Activated CD4-positive, alpha-beta T cell treated with anti-CD3 and anti-CD28 coated beads for 24 hours (primary cell): Measurements from ENCODE around the gene PTH2.
"Not testable (repeated sequence)": the region's sequence is repeated elsewhere in the genome, so short reads cannot be mapped to it uniquely, and the experiment has no call there.

Experiments used
- DNase-seq, 2 donors: peaks; one replicate each; pipeline ENCODE4 v3.0.0-alpha.2; 2020; ENCODE audit warnings: low read depth in 2 of 2

The PTH2 gene

DNA sequence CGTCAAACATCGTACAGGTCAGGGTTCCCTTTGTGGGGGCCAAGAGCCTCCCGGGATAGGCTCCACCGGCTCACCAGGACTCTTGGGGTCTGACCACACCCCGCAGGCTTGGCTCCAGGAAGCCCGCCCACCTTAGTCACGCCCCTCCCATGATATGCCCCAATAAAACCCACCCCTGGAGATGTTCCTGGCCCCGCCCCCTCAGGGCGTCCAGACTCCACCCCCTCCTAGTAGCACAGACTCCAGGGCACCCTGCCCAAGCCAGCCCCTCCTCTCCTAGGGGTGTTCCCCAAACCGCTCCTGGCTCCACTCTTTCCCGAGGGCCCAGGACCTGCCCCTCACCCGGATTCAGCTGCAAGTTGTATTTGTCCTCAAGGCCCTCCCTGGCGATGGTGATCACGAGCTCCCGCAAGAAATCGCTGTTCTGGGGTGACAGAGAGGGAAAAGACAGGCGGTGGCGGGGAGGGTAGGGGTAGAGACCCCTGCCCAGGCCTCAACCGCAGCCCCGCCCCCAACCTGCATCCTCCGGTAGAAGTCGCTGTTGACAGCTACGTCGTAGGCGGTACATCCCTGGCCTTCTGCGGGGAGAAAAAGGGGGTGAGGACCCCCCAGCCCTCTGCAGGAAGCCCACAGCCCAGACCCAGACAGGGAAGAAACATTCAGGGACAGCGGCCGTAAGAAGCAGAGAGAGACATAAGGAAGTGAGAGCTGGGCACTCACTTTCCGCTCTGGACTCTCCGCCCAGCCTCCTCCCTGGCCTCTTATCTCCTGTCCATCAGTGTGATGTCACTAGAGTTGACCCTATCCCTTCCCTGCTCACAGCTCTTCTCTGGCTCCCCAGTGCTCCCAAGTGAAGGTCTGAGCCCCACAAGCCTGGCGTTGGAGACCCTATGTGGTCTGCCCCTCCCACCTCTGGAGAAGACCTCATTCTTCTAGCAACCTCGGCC lies 24.5 kb upstream of the PTH2 start:
- DNase-seq = no peak

GRCh38 chr19:49445997-49446396 lies 22.8 kb upstream of the PTH2 start:
- no peak for DNase-seq

GRCh38 chr19:49444100-49444700 lies 21.0 kb upstream of the PTH2 start:
- DNase-seq = not testable (repeated sequence)

GRCh38 chr19:49443366-49444099 lies 20.3 kb upstream of the PTH2 start:
- peak; percentile 91 to 93 for DNase-seq

DNA sequence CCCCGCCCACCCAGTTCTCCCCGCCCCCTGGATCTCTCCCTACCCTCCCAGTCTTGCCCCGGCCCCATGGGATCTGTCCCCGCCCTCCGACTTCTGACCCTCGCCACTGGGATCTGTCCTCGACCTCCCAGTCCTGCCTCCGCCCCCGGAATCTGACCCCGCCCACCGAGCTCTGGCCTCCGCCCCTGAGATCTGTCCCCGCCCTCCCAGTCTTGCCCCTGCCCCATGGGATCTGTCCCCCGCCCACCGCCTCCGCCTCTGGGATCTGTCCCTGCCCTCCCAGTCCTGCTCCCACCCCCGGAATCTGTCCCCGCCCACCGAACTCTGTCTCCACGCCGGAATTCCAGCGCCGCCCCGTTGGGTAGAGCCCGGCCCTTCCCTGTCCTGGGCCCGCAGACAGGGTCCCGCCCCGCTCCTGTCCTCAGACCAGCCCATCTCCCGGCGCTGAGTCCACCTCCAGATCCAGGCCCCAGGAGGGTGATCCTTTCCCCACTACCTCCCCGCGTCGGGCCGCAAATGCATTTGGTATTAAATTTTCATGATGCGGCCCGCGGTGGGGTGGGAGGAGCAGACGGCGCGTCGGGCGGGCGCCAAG lies 19.6 kb upstream of the PTH2 start:
- DNase-seq = no peak

GRCh38 chr19:49442354-49442753 lies 19.1 kb upstream of the PTH2 start:
- DNase-seq = no peak

- no peak for DNase-seq
Observed at GRCh38 chr19:49441960-49442350, 18.7 kb upstream of the PTH2 start.

- no peak for DNase-seq
Observed at GRCh38 chr19:49441210-49441959, 18.1 kb upstream of the PTH2 start, which contains the start of gene SLC17A7. TSS of gene SLC17A7 (minus strand) at chr19:49441527. CDS start at chr19:49441379, 148 bp downstream.

DNA sequence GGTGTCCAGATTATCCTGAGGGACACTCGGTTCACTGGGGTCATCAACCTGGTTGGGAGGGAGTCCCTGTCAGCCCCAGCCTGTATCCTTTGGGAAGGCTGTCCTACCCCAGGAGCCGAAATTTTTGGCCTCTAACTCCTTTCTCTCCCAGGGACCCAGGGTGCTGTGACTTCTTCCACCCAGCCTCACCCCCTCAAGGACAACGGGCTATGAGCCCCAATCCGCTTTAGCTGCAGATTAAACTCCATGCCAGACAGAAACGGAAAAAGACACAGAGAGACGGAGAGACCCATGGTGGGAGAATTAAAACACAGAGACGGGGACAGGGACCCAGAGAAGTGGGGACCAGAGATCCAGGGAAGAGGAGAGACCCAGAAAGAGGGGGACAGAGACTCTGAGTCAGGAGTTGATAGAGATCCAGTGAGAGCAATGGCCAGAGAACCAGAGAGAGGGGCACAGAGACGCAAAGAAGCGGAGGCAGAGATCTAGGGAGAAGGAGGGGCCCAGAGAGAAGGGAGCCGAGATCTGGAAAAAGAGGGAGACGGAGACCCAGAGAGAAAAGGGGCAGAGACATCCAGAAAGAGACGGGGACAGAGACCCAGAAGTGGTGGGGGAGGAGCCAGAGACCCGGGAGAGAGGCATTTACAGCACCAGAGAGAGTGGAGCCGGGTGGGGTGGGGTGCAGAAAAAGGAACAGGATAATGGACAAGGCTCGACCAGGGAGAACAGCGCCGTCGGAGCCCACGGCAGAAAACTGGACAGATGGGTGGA lies 17.4 kb upstream of the PTH2 start:
- no peak for DNase-seq

- DNase-seq = no peak
Observed at GRCh38 chr19:49439836-49440235, 16.6 kb upstream of the PTH2 start.

DNA sequence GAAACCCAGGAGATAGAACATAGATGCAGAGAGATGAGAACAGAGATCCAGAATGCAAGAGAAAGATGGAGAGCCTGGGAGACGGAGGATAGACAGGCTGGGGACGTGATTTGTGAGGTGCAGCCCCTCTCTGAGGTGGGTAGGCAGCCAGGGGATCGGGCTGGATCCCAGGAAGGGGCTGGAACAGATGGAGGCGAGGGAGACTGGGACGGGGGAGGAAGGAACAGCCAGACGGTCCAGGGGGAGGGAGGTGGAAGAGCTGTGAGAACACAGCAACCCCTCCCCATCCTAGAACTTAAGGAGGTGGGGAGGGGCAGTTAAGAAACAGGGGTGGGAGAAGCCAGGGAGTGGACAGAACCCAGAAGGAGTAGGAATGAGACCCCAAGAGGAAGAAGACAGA lies 15.0 kb upstream of the PTH2 start:
- no peak for DNase-seq

GRCh38 chr19:49437231-49437630 lies 14.0 kb upstream of the PTH2 start:
- no peak for DNase-seq

DNA sequence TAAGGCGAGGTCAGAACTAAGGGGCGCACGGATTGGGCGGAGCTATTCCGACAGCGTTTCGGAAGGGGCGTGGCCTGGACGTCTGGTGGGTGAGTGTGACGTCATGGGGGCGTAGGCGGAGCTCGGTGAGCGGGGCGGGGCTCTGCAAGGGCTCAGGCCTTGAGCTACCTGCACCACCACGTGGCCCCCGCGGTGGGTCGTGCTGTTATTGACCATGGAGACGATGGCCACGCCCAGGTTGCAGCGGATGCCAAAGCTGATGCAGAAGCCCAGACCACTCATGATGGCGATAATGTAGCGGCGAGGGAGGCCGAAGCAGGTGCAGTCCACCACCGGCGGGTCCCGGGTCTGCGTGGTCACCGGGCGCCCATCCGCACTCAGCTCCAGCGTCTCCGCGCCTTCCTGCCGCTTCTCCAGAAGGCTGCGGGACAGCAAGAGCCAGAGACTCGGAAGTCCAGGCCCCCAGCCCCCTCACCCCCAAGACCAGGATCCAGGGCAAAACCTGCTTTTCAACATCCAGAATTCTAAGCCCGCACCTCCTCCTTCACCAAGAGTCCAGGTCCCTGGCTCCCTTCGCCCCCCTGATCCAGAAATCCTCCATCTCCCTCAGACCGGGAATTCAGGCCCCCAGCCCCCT lies 13.3 kb upstream of the PTH2 start:
- peak in 1 of 2 donors; percentile 60 for DNase-seq

DNA sequence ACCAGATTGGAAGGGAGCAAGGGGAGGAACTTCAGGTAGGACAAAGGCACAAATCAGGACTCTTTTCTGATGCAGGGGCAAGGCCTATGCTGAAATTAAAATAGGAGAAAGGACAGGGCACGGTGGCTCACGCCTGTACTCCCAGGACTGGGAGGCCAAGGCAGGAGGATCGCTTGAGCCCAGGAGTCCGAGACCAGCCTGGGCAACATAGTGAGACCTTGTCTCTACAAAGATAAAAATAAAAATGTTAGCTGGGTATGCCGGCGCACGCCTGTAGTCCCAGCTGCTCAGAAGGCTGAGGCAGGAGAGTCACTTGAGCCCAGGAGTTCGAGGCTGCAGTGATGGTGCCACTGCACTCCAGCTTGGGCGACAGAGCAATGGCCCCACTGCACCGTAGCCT lies 12.4 kb upstream of the PTH2 start:
- no peak for DNase-seq

DNA sequence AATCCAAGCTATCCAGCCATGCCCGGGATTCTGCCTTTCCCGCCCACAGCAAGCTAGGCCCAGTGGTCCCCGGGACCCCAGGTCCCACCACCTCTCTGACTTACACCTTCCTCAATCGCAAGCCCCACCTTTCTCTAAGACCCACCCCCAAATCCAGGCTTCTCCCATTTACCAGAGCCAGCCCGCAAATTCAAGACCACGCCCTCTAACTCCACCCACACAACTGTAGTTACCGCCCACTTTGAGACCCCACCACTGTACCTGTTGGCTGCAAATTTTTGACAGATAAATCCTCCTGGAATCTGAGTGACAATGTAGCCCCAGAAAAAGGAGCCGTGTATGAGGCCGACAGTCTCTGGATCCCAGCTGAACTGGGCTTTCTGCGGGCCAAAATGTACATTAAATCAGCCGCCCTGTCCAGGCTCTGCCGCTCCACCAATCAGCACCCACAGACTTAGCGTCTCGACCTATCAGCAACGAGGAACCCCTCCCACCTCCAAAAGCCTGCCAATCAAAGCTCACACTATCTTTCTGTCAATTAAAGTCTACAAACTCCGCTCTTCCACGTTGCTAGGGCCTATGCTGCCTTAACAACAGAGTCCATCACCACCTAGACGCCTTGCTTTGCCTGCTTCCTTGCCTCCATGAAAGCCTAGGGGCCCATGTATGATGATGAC lies 11.8 kb upstream of the PTH2 start:
- no peak for DNase-seq

- DNase-seq = no peak
Observed at GRCh38 chr19:49433240-49433901, 10.1 kb upstream of the PTH2 start.

- no peak for DNase-seq
Observed at GRCh38 chr19:49432141-49433073, 9.2 kb upstream of the PTH2 start.

- no peak for DNase-seq
Observed at GRCh38 chr19:49431330-49431749, 8.1 kb upstream of the PTH2 start.
